Measurements from ENCODE around the gene PDE8B.

Gene PDE8B

GRCh38 chr5:77355080-77355479 is 144.6 kb downstream of the PDE8B start:
- no peak for DNase-seq (ENCODE audit: low spot score)
- no peak for TF ChIP-seq CTCF (IDR thresholded peaks at IDR 0.05; ENCODE audit: extremely low read depth, insufficient read depth, missing control alignments)
- in situ Hi-C loops (cut with MboI; ENCODE audit: low pct_unique_long_range_greater_than_20kb, low sequenced_read_pairs, unreplicated experiment) = no loop called here

GRCh38 chr5:77355751-77356150 is 145.3 kb downstream of the PDE8B start:
- no peak for DNase-seq (ENCODE audit: low spot score)
- in situ Hi-C loops (cut with MboI; ENCODE audit: low pct_unique_long_range_greater_than_20kb, low sequenced_read_pairs, unreplicated experiment) = no loop called here
- TF ChIP-seq CTCF (IDR thresholded peaks at IDR 0.05; ENCODE audit: extremely low read depth, insufficient read depth, missing control alignments) = no peak

GRCh38 chr5:77356740-77357139 is 146.3 kb downstream of the PDE8B start:
- peak; percentile 64 for DNase-seq (ENCODE audit: low spot score)
- in situ Hi-C loops (cut with MboI; ENCODE audit: low pct_unique_long_range_greater_than_20kb, low sequenced_read_pairs, unreplicated experiment) = no loop called here

GRCh38 chr5:77358255-77359205 is 148.1 kb downstream of the PDE8B start:
- no peak for DNase-seq (ENCODE audit: low spot score)
- TF ChIP-seq CTCF (IDR thresholded peaks at IDR 0.05; ENCODE audit: extremely low read depth, insufficient read depth, missing control alignments) = no peak
- in situ Hi-C loops (cut with MboI; ENCODE audit: low pct_unique_long_range_greater_than_20kb, low sequenced_read_pairs, unreplicated experiment) = no loop called here

More at GRCh38 chr5:77356740-77357139, 146.3 kb downstream of the PDE8B start:
- no peak for TF ChIP-seq CTCF (IDR thresholded peaks at IDR 0.05; ENCODE audit: extremely low read depth, insufficient read depth, missing control alignments)

DNA sequence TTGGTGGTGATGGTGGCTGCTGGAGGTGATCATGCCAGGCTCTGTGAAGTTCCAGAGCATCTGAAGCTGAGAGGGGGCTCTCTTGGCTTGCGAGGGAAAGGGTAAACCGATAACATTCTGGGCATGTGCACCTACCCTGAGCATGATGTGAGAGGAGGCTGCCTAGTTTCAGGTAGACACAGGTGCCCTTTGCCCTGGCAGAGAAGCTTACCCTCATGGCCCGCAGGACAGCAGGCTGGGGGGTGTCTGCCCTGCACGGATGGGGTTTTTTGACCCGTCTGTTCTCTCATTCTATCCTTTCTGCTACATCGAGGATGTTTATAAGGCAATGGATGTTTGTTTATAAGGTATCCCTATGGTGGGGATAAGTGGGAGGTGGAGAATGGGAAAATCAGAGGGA is 148.8 kb downstream of the PDE8B start:
- no peak for TF ChIP-seq CTCF (IDR thresholded peaks at IDR 0.05; ENCODE audit: extremely low read depth, insufficient read depth, missing control alignments)
- DNase-seq (ENCODE audit: low spot score) = no peak
- in situ Hi-C loops (cut with MboI; ENCODE audit: low pct_unique_long_range_greater_than_20kb, low sequenced_read_pairs, unreplicated experiment) = no loop called here

DNA sequence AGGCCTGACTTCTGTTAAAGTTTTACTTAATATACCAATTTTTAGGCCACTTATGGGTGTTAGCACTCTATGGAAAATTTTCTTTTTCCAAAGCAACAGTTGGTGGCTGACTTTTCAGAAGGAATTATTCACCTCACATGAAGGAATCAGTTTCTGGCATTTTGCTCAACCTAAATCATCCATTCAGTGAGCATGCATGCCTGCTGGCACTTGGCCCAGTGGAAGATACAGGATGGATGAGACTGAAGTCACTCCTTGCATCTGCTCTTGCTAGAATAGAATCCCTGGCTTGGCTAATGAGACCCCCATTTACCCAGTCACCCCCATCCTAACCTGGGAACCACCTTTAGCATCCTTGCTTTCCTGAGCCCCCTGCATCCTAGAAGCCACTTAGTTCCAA is 149.9 kb downstream of the PDE8B start:
- no peak for DNase-seq (ENCODE audit: low spot score)
- no peak for TF ChIP-seq CTCF (IDR thresholded peaks at IDR 0.05; ENCODE audit: extremely low read depth, insufficient read depth, missing control alignments)
- in situ Hi-C loops (cut with MboI; ENCODE audit: low pct_unique_long_range_greater_than_20kb, low sequenced_read_pairs, unreplicated experiment) = no loop called here

All from GM13977 (cell line).